ENCODE measurements around the gene ARHGAP4. TPM values are rescaled to one million over a fixed set of nuclear protein-coding genes. Genes with fewer than 3 reads are reported as not detected.

ARHGAP4 gene
- total RNA-seq, 1 experiment from 2014 or later, result 67.4 TPM

DNA sequence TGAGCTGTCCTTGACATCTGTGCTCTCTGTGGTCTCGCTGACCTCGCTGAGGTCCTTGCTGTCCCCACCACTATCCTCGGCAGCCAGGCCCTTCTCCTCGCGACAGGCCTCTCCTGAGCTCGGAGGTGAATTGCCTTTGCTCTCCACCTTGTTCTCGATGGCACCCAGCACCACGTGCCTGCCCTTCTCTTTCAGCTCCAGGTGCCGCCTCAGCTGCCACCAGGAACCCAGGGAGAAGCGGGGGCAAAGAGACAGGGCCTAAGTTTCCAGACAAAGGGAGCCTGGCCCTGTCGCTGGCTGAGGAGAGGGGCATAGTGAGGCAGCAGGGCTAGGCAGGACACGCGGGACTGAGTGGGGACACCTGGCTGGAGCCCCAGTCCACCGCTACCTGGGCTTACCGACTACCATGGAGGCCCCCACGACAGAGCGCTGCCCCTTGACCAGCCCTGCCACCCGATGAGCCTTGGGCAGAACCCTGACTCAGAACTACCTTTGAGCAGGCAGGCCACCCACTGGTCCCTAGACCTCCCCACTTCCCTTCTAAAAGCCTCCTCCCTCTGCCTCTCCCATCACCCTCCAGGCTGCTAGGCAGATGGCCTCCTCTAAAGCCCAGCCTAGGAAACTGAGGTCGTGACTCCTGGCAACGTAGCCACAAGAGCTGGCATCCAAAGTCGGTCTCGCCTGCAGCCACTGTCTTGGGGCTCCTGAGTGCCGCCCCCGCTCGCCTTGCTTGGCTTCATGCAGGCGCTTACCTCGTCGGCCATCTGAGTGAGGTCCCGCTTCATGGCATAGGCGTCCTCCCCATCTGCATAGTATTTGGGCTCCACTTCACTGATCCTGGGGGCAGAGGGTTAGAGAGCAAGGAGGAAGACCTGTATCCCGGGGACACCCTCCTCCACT, 4.2 kb upstream of the ARHGAP4 start:
- Histone ChIP-seq H3K9ac (ENCODE audit: low read length) (no peak overlapping the region), H2AFZ (ENCODE audit: low read depth, low read length, poor library complexity, severe bottlenecking) (no peak overlapping the region), H3K79me2 (ENCODE audit: insufficient read depth, low read length) (peaks cover 36% of the 10 kb centered on the region), H3K27ac (ENCODE audit: low read depth, low read length) (peak overlapping the region; percentile 62), H3K9me2 (ENCODE audit: insufficient read depth) (no peaks in the 10 kb centered on the region), H3K4me2 (ENCODE audit: low read length) (no peak overlapping the region), H4K20me1 (ENCODE audit: insufficient read depth) (no peaks in the 10 kb centered on the region), H3K4me1 (ENCODE audit: control insufficient read depth in 1 of 2, insufficient read depth in 2 of 2, low read length in 2 of 2) (peaks cover 16 to 35% of the 10 kb centered on the region in 2 experiments), H3K9me3 (ENCODE audit: control insufficient read depth in 1 of 2, insufficient read depth in 1 of 2, low read depth in 1 of 2, low read length in 2 of 2) (no peaks in the 10 kb centered on the region), H3K27me3 (ENCODE audit: insufficient read depth, low read length) (no peaks in the 10 kb centered on the region), H3K36me3 (ENCODE audit: control insufficient read depth in 1 of 2, insufficient read depth in 2 of 2, low read length in 2 of 2) (peaks cover 0 to 5% of the 10 kb centered on the region in 2 experiments; a peak in 2 of 4 replicates), H3K4me3 (replicated peaks in 1 of 2; ENCODE audit: low read depth in 1 of 2, low read length in 2 of 2) (no peak overlapping the region)
- ChIA-PET RAD21 (ENCODE audit: low non-redundant PET in 1 of 2, low total read pairs in 2 of 2, uncharacterized antibody in 2 of 2, unreplicated experiment in 2 of 2) (no interaction called here), POLR2A (no interaction called here), CTCF (interaction anchor here (1.4 kb wide), 1 partner anchor 17 kb away, joined by 3 read pairs; no protein-coding TSS in a partner anchor)
- no peak for TF ChIP-seq SRF (IDR thresholded peaks at IDR 0.05; ENCODE audit: low read depth)
- TF ChIP-seq POLR2AphosphoS5 (IDR thresholded peaks at IDR 0.05; ENCODE audit: low read depth, low read length), result no peak
- TF ChIP-seq, protein P1, sequence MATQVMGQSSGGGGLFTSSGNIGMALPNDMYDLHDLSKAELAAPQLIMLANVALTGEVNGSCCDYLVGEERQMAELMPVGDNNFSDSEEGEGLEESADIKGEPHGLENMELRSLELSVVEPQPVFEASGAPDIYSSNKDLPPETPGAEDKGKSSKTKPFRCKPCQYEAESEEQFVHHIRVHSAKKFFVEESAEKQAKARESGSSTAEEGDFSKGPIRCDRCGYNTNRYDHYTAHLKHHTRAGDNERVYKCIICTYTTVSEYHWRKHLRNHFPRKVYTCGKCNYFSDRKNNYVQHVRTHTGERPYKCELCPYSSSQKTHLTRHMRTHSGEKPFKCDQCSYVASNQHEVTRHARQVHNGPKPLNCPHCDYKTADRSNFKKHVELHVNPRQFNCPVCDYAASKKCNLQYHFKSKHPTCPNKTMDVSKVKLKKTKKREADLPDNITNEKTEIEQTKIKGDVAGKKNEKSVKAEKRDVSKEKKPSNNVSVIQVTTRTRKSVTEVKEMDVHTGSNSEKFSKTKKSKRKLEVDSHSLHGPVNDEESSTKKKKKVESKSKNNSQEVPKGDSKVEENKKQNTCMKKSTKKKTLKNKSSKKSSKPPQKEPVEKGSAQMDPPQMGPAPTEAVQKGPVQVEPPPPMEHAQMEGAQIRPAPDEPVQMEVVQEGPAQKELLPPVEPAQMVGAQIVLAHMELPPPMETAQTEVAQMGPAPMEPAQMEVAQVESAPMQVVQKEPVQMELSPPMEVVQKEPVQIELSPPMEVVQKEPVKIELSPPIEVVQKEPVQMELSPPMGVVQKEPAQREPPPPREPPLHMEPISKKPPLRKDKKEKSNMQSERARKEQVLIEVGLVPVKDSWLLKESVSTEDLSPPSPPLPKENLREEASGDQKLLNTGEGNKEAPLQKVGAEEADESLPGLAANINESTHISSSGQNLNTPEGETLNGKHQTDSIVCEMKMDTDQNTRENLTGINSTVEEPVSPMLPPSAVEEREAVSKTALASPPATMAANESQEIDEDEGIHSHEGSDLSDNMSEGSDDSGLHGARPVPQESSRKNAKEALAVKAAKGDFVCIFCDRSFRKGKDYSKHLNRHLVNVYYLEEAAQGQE (IDR thresholded peaks at IDR 0.05; ENCODE audit: low read depth), result no peak
- no peak for TF ChIP-seq RAD21 (IDR thresholded peaks at IDR 0.05; ENCODE audit: low read depth)
- TF ChIP-seq, protein P2, sequence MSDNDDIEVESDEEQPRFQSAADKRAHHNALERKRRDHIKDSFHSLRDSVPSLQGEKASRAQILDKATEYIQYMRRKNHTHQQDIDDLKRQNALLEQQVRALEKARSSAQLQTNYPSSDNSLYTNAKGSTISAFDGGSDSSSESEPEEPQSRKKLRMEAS (IDR thresholded peaks at IDR 0.05), result no peak
- no peak for TF ChIP-seq ZFX (IDR thresholded peaks at IDR 0.05)
- no peak for TF ChIP-seq TCF7L2 (IDR thresholded peaks at IDR 0.05; ENCODE audit: borderline replicate concordance, extremely low read depth, insufficient read depth, insufficient read length)
- no peak for TF ChIP-seq JUND (IDR thresholded peaks at IDR 0.05)
- TF ChIP-seq, protein P3, sequence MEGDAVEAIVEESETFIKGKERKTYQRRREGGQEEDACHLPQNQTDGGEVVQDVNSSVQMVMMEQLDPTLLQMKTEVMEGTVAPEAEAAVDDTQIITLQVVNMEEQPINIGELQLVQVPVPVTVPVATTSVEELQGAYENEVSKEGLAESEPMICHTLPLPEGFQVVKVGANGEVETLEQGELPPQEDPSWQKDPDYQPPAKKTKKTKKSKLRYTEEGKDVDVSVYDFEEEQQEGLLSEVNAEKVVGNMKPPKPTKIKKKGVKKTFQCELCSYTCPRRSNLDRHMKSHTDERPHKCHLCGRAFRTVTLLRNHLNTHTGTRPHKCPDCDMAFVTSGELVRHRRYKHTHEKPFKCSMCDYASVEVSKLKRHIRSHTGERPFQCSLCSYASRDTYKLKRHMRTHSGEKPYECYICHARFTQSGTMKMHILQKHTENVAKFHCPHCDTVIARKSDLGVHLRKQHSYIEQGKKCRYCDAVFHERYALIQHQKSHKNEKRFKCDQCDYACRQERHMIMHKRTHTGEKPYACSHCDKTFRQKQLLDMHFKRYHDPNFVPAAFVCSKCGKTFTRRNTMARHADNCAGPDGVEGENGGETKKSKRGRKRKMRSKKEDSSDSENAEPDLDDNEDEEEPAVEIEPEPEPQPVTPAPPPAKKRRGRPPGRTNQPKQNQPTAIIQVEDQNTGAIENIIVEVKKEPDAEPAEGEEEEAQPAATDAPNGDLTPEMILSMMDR (IDR thresholded peaks at IDR 0.05 in 2 of 3, conservative IDR thresholded peaks at IDR 0.05 in 1 of 3; ENCODE audit: borderline replicate concordance in 1 of 3, insufficient read depth in 1 of 3, low read depth in 2 of 3, low read length in 2 of 3), result no peak
- no peak for TF ChIP-seq CEBPB (IDR thresholded peaks at IDR 0.05; ENCODE audit: low read depth)
- TF ChIP-seq CBX3 (IDR thresholded peaks at IDR 0.05; ENCODE audit: low read depth), result no peak
- TF ChIP-seq EZH2 (IDR thresholded peaks at IDR 0.05), result no peak
- no peak for TF ChIP-seq POLR2A (IDR thresholded peaks at IDR 0.05; ENCODE audit: borderline replicate concordance, extremely low read depth, insufficient read depth, insufficient read length)
- no peak for TF ChIP-seq EGR1 (IDR thresholded peaks at IDR 0.05; ENCODE audit: low read depth)
- TF ChIP-seq EZH2phosphoT487 (IDR thresholded peaks at IDR 0.05; ENCODE audit: borderline replicate concordance), result no peak
- no peak for TF ChIP-seq ELF1 (IDR thresholded peaks at IDR 0.05; ENCODE audit: borderline replicate concordance, low read depth)
- TF ChIP-seq, protein P4, sequence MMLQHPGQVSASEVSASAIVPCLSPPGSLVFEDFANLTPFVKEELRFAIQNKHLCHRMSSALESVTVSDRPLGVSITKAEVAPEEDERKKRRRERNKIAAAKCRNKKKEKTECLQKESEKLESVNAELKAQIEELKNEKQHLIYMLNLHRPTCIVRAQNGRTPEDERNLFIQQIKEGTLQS (IDR thresholded peaks at IDR 0.05), result no peak
- no peak for TF ChIP-seq ZNF274 (IDR thresholded peaks at IDR 0.05; ENCODE audit: low read depth, low read length)
- no TSS peak for BruUV-seq (replicated peaks)
- DNase-seq (ENCODE audit: low read depth, low spot score) (no peak), ATAC-seq (no peak)
- intact Hi-C loops (cut with micrococcal nuclease), result no loop called here
